ENCODE data around the gene IRF2BP1. TPM values are rescaled to one million over a fixed set of nuclear protein-coding genes. Genes with fewer than 3 reads are reported as not detected.

The IRF2BP1 gene
- total and polyA plus RNA-seq, 2 of the 13 experiments (the other 11 are each of a cell fraction or from before 2014, with no cell fraction given), result 4.3 to 14.3 TPM

DNA sequence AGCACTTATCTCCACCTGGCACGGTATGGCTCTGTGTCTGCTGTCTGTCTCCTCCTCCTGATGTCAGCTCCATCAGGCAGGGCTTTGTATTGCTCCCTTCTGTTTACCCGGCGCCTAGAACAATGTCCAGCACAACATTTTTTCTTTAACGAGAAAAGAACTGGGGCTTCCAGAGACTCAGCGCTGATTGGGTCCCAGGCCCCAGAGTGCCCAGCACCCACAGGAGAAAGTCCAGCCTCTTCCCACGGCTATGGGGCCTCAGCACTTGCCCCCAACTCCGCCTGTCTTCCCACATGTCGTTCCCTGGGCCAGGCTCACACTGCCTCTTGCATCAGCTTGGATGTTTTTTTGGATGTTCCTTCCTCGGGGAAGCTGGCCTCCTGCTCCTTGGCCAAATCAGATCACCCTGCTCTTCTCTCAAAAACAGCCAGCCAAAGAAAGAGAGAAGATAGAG, 9.6 kb upstream of the IRF2BP1 start (continued):
- TF ChIP-seq, protein P1, sequence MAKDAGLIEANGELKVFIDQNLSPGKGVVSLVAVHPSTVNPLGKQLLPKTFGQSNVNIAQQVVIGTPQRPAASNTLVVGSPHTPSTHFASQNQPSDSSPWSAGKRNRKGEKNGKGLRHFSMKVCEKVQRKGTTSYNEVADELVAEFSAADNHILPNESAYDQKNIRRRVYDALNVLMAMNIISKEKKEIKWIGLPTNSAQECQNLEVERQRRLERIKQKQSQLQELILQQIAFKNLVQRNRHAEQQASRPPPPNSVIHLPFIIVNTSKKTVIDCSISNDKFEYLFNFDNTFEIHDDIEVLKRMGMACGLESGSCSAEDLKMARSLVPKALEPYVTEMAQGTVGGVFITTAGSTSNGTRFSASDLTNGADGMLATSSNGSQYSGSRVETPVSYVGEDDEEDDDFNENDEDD (CRISPR knock-in tag; IDR thresholded peaks at IDR 0.05; ENCODE audit: borderline replicate concordance), result 0 out of 2 replicates have a peak, but pooled peaks have one; percentile 65
- TF ChIP-seq RXRA (CRISPR knock-in tag; IDR thresholded peaks at IDR 0.05) (no peak), ZXDC (CRISPR knock-in tag; IDR thresholded peaks at IDR 0.05) (no peak), SP5 (CRISPR knock-in tag; IDR thresholded peaks at IDR 0.05; ENCODE audit: borderline replicate concordance, low read depth) (no peak; the same call in 1 of the 2 replicates), MAX (IDR thresholded peaks at IDR 0.05) (peak; percentile 85), DNMT3B (CRISPR knock-in tag; conservative IDR thresholded peaks at IDR 0.05) (0 out of 2 replicates have a peak, but pooled peaks have one; percentile 28), NR2C2 (CRISPR knock-in tag; IDR thresholded peaks at IDR 0.05; ENCODE audit: borderline replicate concordance) (peak; percentile 32; the same call in 1 of the 2 replicates), FOXP1 (IDR thresholded peaks at IDR 0.05) (peak; percentile 85), FOXP1 (CRISPR knock-in tag; IDR thresholded peaks at IDR 0.05) (peak; percentile 82), ZNF160 (CRISPR knock-in tag; IDR thresholded peaks at IDR 0.05) (no peak), ZNF780A (CRISPR knock-in tag; IDR thresholded peaks at IDR 0.05) (no peak), TGIF2 (CRISPR knock-in tag; IDR thresholded peaks at IDR 0.05) (0 out of 2 replicates have a peak, but pooled peaks have one; percentile 14), AHDC1 (CRISPR knock-in tag; IDR thresholded peaks at IDR 0.05; ENCODE audit: borderline replicate concordance) (no peak)
- TF ChIP-seq, protein P2, sequence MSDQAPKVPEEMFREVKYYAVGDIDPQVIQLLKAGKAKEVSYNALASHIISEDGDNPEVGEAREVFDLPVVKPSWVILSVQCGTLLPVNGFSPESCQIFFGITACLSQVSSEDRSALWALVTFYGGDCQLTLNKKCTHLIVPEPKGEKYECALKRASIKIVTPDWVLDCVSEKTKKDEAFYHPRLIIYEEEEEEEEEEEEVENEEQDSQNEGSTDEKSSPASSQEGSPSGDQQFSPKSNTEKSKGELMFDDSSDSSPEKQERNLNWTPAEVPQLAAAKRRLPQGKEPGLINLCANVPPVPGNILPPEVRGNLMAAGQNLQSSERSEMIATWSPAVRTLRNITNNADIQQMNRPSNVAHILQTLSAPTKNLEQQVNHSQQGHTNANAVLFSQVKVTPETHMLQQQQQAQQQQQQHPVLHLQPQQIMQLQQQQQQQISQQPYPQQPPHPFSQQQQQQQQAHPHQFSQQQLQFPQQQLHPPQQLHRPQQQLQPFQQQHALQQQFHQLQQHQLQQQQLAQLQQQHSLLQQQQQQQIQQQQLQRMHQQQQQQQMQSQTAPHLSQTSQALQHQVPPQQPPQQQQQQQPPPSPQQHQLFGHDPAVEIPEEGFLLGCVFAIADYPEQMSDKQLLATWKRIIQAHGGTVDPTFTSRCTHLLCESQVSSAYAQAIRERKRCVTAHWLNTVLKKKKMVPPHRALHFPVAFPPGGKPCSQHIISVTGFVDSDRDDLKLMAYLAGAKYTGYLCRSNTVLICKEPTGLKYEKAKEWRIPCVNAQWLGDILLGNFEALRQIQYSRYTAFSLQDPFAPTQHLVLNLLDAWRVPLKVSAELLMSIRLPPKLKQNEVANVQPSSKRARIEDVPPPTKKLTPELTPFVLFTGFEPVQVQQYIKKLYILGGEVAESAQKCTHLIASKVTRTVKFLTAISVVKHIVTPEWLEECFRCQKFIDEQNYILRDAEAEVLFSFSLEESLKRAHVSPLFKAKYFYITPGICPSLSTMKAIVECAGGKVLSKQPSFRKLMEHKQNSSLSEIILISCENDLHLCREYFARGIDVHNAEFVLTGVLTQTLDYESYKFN (CRISPR knock-in tag; conservative IDR thresholded peaks at IDR 0.05), result peak; percentile 85

All from HepG2 (cell line).